HG03196 (cell line): ENCODE results near the gene TBL1X.
"Not testable (repeated sequence)": the region's sequence is repeated elsewhere in the genome, so short reads cannot be mapped to it uniquely, and the experiment has no call there.

ENCODE experiments used
- ATAC-seq: cut with Tn5 transposase; IDR thresholded peaks from one replicate; pipeline ENCODE4 v1.9.1; 2021; ENCODE audit not compliant: unreplicated experiment

The TBL1X gene

GRCh38 chrX:9533611-9534010 is 68.8 kb downstream of the TBL1X start:
- ATAC-seq = no peak

GRCh38 chrX:9534686-9535085 is 69.8 kb downstream of the TBL1X start:
- no peak for ATAC-seq

- no peak for ATAC-seq
These were observed 70.2 kb downstream of the TBL1X start for GRCh38 chrX:9535101-9535500.

- ATAC-seq = not testable (repeated sequence)
These were observed 71.3 kb downstream of the TBL1X start for GRCh38 chrX:9536156-9536555.

GRCh38 chrX:9537781-9538180 is 72.9 kb downstream of the TBL1X start:
- no peak for ATAC-seq

- no peak for ATAC-seq
These were observed 73.7 kb downstream of the TBL1X start for GRCh38 chrX:9538544-9539045.

- ATAC-seq = no peak
These were observed 74.9 kb downstream of the TBL1X start for GRCh38 chrX:9539605-9540387.

GRCh38 chrX:9542106-9542760 is 77.4 kb downstream of the TBL1X start:
- no peak for ATAC-seq

- ATAC-seq = no peak
These were observed 77.9 kb downstream of the TBL1X start for GRCh38 chrX:9542761-9543111.

- no peak for ATAC-seq
These were observed 90.5 kb downstream of the TBL1X start for GRCh38 chrX:9555354-9555753.

GRCh38 chrX:9557091-9557490 is 92.2 kb downstream of the TBL1X start:
- ATAC-seq = no peak

- no peak for ATAC-seq
These were observed 92.7 kb downstream of the TBL1X start for GRCh38 chrX:9557521-9557920.

- no peak for ATAC-seq
These were observed 93.8 kb downstream of the TBL1X start for GRCh38 chrX:9558615-9559014.

- no peak for ATAC-seq
These were observed 95.4 kb downstream of the TBL1X start for GRCh38 chrX:9560219-9560618.

- no peak for ATAC-seq
These were observed 96.3 kb downstream of the TBL1X start for GRCh38 chrX:9561199-9561598.

- no peak for ATAC-seq
These were observed 98.0 kb downstream of the TBL1X start for GRCh38 chrX:9562851-9563250.

- no peak for ATAC-seq
These were observed 101.3 kb downstream of the TBL1X start for GRCh38 chrX:9566150-9566621.

- no peak for ATAC-seq
These were observed 105.0 kb downstream of the TBL1X start for GRCh38 chrX:9569876-9570301.

- no peak for ATAC-seq
These were observed 108.6 kb downstream of the TBL1X start for GRCh38 chrX:9573282-9574106.

GRCh38 chrX:9576059-9576458 is 111.2 kb downstream of the TBL1X start:
- no peak for ATAC-seq

- ATAC-seq = no peak
These were observed 112.7 kb downstream of the TBL1X start for GRCh38 chrX:9577555-9577954.
